Stomach (tissue), 9 donors: ENCODE measurements around the gene GAK. TPM values are rescaled to one million over a fixed set of nuclear protein-coding genes. Genes with fewer than 3 reads are reported as not detected.
A peak's percentile ranks its signal among the peaks of the same experiment; 100 is the strongest.

Source experiments
- DNase-seq, 2 donors: peaks; one replicate each; pipeline versions ENCODE4 v3.0.0 to v3.0.0-alpha.2; 2013 to 2019
- H3K27ac ChIP-seq, 5 donors: fragments of 200-600 bp in 4 of 5; sonication (generic) in 4 of 5; one replicate each; pipeline ENCODE4 v1.5.1; 2013 to 2019; ENCODE audit warnings: mild to moderate bottlenecking in 1 of 5, moderate library complexity in 1 of 5
- H3K27me3 ChIP-seq, 3 donors: fragments of 200-600 bp; sonication (generic); one replicate each; pipeline ENCODE4 v1.5.1; 2017 to 2019; ENCODE audit warnings: mixed run types in 1 of 3
- H3K36me3 ChIP-seq, 4 donors: fragments of 200-600 bp; sonication (generic); 1 replicate in 3 of 4; 2 replicates in 1 of 4; pipeline ENCODE4 v1.5.1; 2016 to 2019
- H3K4me1 ChIP-seq, 4 donors: fragments of 200-600 bp; sonication (generic); one replicate each; pipeline ENCODE4 v1.5.1; 2016 to 2019
- H3K4me3 ChIP-seq, 4 donors: fragments of 200-600 bp; sonication (generic) in 3 of 4; one replicate each; pipeline ENCODE4 v1.5.1; 2016 to 2019; ENCODE audit warnings: mild to moderate bottlenecking in 1 of 4
- H3K9me3 ChIP-seq, 4 donors: fragments of 200-600 bp; sonication (generic); one replicate each; pipeline ENCODE4 v1.5.1; 2016 to 2019
- CTCF ChIP-seq, 7 experiments: fragments of 450-650 bp in 4 of 7; fragments of 200-600 bp in 3 of 7; sonication (generic) in 3 of 7; IDR thresholded peaks; one replicate each; pipeline ENCODE4 v1.5.1; 2016 to 2019; ENCODE audit warnings: antibody characterized with exemption in 7 of 7, control low read depth in 2 of 7, mild to moderate bottlenecking in 1 of 7
- EP300 ChIP-seq: sonication (generic); formaldehyde crosslinking; IDR thresholded peaks from one replicate; pipeline ENCODE4 v1.6.1; 2017; ENCODE audit warnings: antibody characterized with exemption
- POLR2A ChIP-seq, 4 donors: fragments of 450-650 bp; IDR thresholded peaks; one replicate each; pipeline ENCODE4 v1.6.1; 2016; ENCODE audit warnings: antibody characterized with exemption in 4 of 4, control low read depth in 2 of 4, mild to moderate bottlenecking in 1 of 4, moderate library complexity in 1 of 4
- POLR2AphosphoS5 ChIP-seq, 3 donors: sonication (generic); formaldehyde crosslinking; IDR thresholded peaks; one replicate each; pipeline ENCODE4 v1.6.1; 2016; ENCODE audit warnings: antibody characterized with exemption in 3 of 3
- WGBS, 5 donors: extraction: QIAGEN DNeasy Blood & Tissue Kit in 3 of 5; methylation state at CpG; one replicate each; pipeline versions ENCODE4 v1.1.5 to v1.1.7; 2013 to 2018; 5-methylcytosine and 5-hydroxymethylcytosine counted together
- intact Hi-C: fragments of 100-400 bp; cut with DNase I; formaldehyde crosslinking; loops from one replicate; pipeline ENCODE4 v1.15.1; 2023; ENCODE audit warnings: low total_unique reads
- polyA plus RNA-seq, 3 donors: library from polyadenylated mRNA; stranded (reverse); fragments of 200-250 nt; gene quantifications; one replicate each; pipeline ENCODE4 v1.2.3, GENCODE V29; 2013
- total RNA-seq, 5 donors: library from RNA; depleted of rRNA; stranded (reverse); fragments of >200 nt; gene quantifications; one replicate each; pipeline versions ENCODE4 v1.1.0 to v1.2.3, GENCODE V29; 2014 to 2016
- donor health status: healthy with polysubstance abuse.
- donor health status: Bipolar disorder and iron deficiency.
- donor health status: healthy.

Gene GAK
- total and polyA plus RNA-seq, 8 donors: 71.8 to 503 (median 157) TPM

GRCh38 chr4:962231-963208, 30.4 kb upstream of the GAK start:
- H3K36me3 ChIP-seq: peaks cover 25 to 93% (median 88%) of the 10 kb centered on the region in 4 donors
- WGBS, 5 donors: 90 to 93% (median 91%) methylated on average over 41 to 54 of the region's 54 CpGs

GRCh38 chr4:961351-962230, 29.5 kb upstream of the GAK start:
- Histone ChIP-seq H3K36me3 (peaks cover 24 to 93% (median 88%) of the 10 kb centered on the region in 4 donors), H3K4me3 (no peak overlapping the region)

More at GRCh38 chr4:962231-963208, 30.4 kb upstream of the GAK start:
- H3K27me3 ChIP-seq: peaks cover 0 to under 1% (median 0%) of the 10 kb centered on the region in 3 donors
- H3K9me3 ChIP-seq: no peaks in the 10 kb centered on the region
- H3K4me3 ChIP-seq: no peak overlapping the region
- intact Hi-C loops: no loop called here
- TF ChIP-seq POLR2A (IDR thresholded peaks at IDR 0.05): no peak
- H3K4me1 ChIP-seq: peaks cover under 1 to 4% (median under 1%) of the 10 kb centered on the region in 4 donors
- no peak overlapping the region for H3K27ac ChIP-seq
- peak in 1 of 2 donors; percentile 5 for DNase-seq

DNA sequence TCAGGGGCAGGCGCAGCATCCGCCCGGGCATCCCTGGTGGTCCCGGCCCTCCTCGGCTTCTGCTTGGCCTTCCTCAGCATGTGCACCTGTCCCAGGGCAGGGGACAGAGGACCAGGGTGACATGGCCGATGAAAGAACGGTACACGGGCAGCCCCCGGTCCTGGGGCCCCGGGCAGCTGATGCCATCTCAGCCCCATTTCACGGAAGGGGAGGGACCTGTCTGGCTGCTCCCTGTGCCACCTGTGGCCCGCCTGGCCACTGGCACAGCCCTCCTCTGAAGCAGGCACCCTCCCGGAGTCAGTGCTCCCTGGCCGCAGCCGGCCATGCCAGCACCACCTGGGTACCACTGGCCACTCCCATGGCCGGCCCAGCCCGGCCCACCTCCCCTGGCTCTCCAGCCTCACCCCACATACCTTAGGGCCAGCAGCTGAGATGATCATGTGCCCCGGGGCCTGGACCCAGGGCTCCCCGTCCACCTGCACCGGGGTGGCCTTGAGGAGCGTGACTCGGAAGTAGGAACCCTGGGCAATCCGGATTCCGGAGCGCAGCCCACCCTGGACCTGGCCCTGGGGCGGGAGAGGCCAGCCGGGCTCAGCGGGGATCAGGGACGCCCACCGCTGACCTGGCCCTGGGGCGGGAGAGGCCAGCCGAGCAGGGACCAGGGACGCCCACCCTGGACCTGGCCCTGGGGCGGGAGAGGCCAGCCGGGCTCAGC, 28.7 kb upstream of the GAK start:
- intact Hi-C loops: no loop called here
- 86 to 93% (median 91%) methylated on average over 23 to 35 of the region's 35 CpGs for WGBS, 5 donors
- no peak overlapping the region for H3K4me3 ChIP-seq
- no peaks in the 10 kb centered on the region for H3K4me1 ChIP-seq
- no peaks in the 10 kb centered on the region for H3K9me3 ChIP-seq
- DNase-seq: peak in 1 of 2 donors; percentile 6
- peaks cover 16 to 93% (median 88%) of the 10 kb centered on the region in 4 donors for H3K36me3 ChIP-seq
- TF ChIP-seq POLR2AphosphoS5 (IDR thresholded peaks at IDR 0.05) (no peak), POLR2A (IDR thresholded peaks at IDR 0.05) (no peak), CTCF (IDR thresholded peaks at IDR 0.05) (no peak), EP300 (no peak)
- H3K27ac ChIP-seq: no peak overlapping the region
- no peaks in the 10 kb centered on the region for H3K27me3 ChIP-seq

More at GRCh38 chr4:961351-962230, 29.5 kb upstream of the GAK start:
- Histone ChIP-seq H3K9me3 (no peaks in the 10 kb centered on the region), H3K27me3 (no peaks in the 10 kb centered on the region), H3K4me1 (no peaks in the 10 kb centered on the region), H3K27ac (no peak overlapping the region)
- peak in 1 of 2 donors; percentile 49 for DNase-seq
- 78 to 93% (median 87%) methylated on average over 13 to 52 of the region's 52 CpGs for WGBS, 5 donors
- intact Hi-C loops: no loop called here
- TF ChIP-seq POLR2AphosphoS5 (IDR thresholded peaks at IDR 0.05): no peak
- TF ChIP-seq POLR2A (IDR thresholded peaks at IDR 0.05): no peak
- TF ChIP-seq EP300: no peak
- no peak for TF ChIP-seq CTCF (IDR thresholded peaks at IDR 0.05)

DNA sequence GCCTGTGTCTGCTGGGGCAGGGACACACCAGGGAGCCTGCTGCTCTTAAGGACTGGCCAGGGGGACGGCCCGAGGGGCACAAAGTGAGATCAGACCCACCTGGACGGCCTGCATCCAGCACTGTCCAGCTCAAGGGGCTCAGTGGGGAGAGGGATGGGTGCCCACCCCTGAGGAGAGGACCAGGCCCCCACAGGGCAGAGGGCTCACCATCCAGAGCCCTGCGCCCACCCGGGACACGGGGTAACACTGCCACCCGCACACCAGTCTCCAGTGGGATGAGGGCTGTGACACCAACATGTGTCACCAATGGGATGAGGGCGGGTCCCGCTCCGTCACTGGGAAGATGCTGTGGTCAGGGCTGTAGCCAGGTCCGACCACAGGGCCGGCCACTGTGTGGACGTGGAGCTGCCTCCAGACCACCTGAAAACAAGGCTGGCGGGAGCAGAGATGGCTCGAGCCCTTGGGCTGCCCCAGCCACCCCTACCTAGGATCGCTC, 28.1 kb upstream of the GAK start:
- H3K36me3 ChIP-seq: peaks cover 12 to 93% (median 88%) of the 10 kb centered on the region in 4 donors
- no peak for DNase-seq
- WGBS, 5 donors: 86 to 89% (median 88%) methylated on average over 10 to 16 of the region's 16 CpGs
- no peak overlapping the region for H3K27ac ChIP-seq
- H3K27me3 ChIP-seq: no peaks in the 10 kb centered on the region
- intact Hi-C loops: no loop called here
- no peak for TF ChIP-seq CTCF (IDR thresholded peaks at IDR 0.05)
- no peak for TF ChIP-seq POLR2AphosphoS5 (IDR thresholded peaks at IDR 0.05)
- no peak for TF ChIP-seq POLR2A (IDR thresholded peaks at IDR 0.05)
- TF ChIP-seq EP300: no peak
- H3K4me1 ChIP-seq: no peaks in the 10 kb centered on the region
- no peaks in the 10 kb centered on the region for H3K9me3 ChIP-seq
- no peak overlapping the region for H3K4me3 ChIP-seq
